A673 (cell line): ENCODE measurements around the gene ATAD3C. TPM values are rescaled to one million over a fixed set of nuclear protein-coding genes. Genes with fewer than 3 reads are reported as not detected.
"Not testable (repeated sequence)": the region's sequence is repeated elsewhere in the genome, so short reads cannot be mapped to it uniquely, and the experiment has no call there.

Experiments
- BruUV-seq: library from RNA; stranded (reverse); fragments of 400-500 nt; replicated peaks from 2 replicates; lab custom pipeline; 2021; lab: Mats Ljungman, UMichigan
- CTCF ChIA-PET: fragments of 300-600 bp; sonication (Branson Sonifier 250); formaldehyde crosslinking; loops from one replicate; lab custom pipeline; 2022; ENCODE audit warnings: antibody characterized with exemption; lab: Charles Lee
- POLR2A ChIA-PET: fragments of 300-600 bp; sonication (Branson Sonifier 250); formaldehyde crosslinking; loops from one replicate; lab custom pipeline; 2022; ENCODE audit warnings: antibody characterized with exemption; ENCODE audit not compliant: low non-redundant PET; lab: Charles Lee
- DNase-seq: peaks from one replicate; pipeline ENCODE4 v3.0.0-alpha.2; 2015; ENCODE audit warnings: low spot score
- H3K27ac ChIP-seq: fragments of 200-600 bp; sonication (generic); 2 replicates; pipeline ENCODE4 v1.5.1; 2016; ENCODE audit warnings: mixed run types, low read depth, mild to moderate bottlenecking, mixed read lengths, antibody characterized with exemption, low read length; ENCODE audit not compliant: poor library complexity, severe bottlenecking
- H3K27me3 ChIP-seq: fragments of 200-600 bp; sonication (generic); replicated peaks from 2 replicates; pipeline ENCODE4 v1.6.1; 2017; ENCODE audit warnings: mixed run types, low read depth, mild to moderate bottlenecking, mixed read lengths, antibody characterized with exemption, low read length; ENCODE audit not compliant: insufficient read depth, poor library complexity
- H3K36me3 ChIP-seq: fragments of 200-600 bp; sonication (generic); 2 replicates; pipeline ENCODE4 v1.6.1; 2016; ENCODE audit warnings: mixed run types, mild to moderate bottlenecking, mixed read lengths, antibody characterized with exemption, low read length; ENCODE audit not compliant: insufficient read depth, poor library complexity, severe bottlenecking
- H3K4me1 ChIP-seq: fragments of 200-600 bp; sonication (generic); 2 replicates; pipeline ENCODE4 v1.6.1; 2017; ENCODE audit warnings: mixed run types, mild to moderate bottlenecking, mixed read lengths, antibody characterized with exemption, low read length; ENCODE audit not compliant: insufficient read depth, poor library complexity, severe bottlenecking
- H3K4me3 ChIP-seq: fragments of 200-600 bp; sonication (generic); 2 replicates; pipeline ENCODE4 v1.5.1; 2016; ENCODE audit warnings: low read depth, mixed run types, mild to moderate bottlenecking, mixed read lengths, low read length; ENCODE audit not compliant: poor library complexity, severe bottlenecking
- H3K9me3 ChIP-seq: fragments of 200-600 bp; sonication (generic); 2 replicates; pipeline ENCODE4 v1.6.1; 2016; ENCODE audit warnings: mixed run types, low read depth, mild to moderate bottlenecking, mixed read lengths, antibody characterized with exemption, low read length; ENCODE audit not compliant: poor library complexity, severe bottlenecking
- CTCF ChIP-seq: fragments of 300-800, 200-600 bp; sonication (generic); conservative IDR thresholded peaks from 2 replicates; pipeline ENCODE4 v1.5.1; 2017; ENCODE audit warnings: low read depth, mild to moderate bottlenecking, antibody characterized with exemption, low read length, moderate library complexity, mixed read lengths
- EZH2 ChIP-seq: fragments of 200-600 bp; sonication (generic); IDR thresholded peaks from 2 replicates; pipeline ENCODE4 v1.6.1; 2017; ENCODE audit warnings: borderline replicate concordance, low read depth, mild to moderate bottlenecking, mixed read lengths, antibody characterized with exemption, low read length; ENCODE audit not compliant: poor library complexity, severe bottlenecking
- intact Hi-C: fragments of 100-400 bp; cut with micrococcal nuclease; formaldehyde crosslinking; loops from one replicate; pipeline ENCODE4 v1.10.0; 2022; ENCODE audit not compliant: unreplicated experiment
- total RNA-seq: library from RNA; stranded (reverse); gene quantifications from 2 replicates; pipeline ENCODE4 v1.2.3, GENCODE V29; 2021

The ATAD3C gene
- total RNA-seq, 1 experiment from 2014 or later: 0.39 TPM

GRCh38 chr1:1427820-1428148 lies 21.7 kb upstream of the ATAD3C start:
- no peaks in the 10 kb centered on the region for H3K4me1 ChIP-seq
- DNase-seq: no peak

GRCh38 chr1:1428174-1428573 lies 21.3 kb upstream of the ATAD3C start:
- Histone ChIP-seq H3K4me3 (no peak overlapping the region), H3K27ac (no peak overlapping the region), H3K9me3 (no peaks in the 10 kb centered on the region), H3K27me3 (no peaks in the 10 kb centered on the region), H3K36me3 (no peaks in the 10 kb centered on the region), H3K4me1 (no peaks in the 10 kb centered on the region)
- DNase-seq: no peak
- ChIA-PET CTCF (no interaction called here), POLR2A (interaction anchor here (0.6 kb wide), 1 partner anchor 481 kb away, joined by 5 read pairs; no protein-coding TSS in a partner anchor)
- BruUV-seq: no TSS peak
- intact Hi-C loops: no loop called here
- TF ChIP-seq EZH2 (no peak), CTCF (no peak)

More at GRCh38 chr1:1427820-1428148, 21.7 kb upstream of the ATAD3C start:
- CTCF ChIA-PET: no interaction called here
- Histone ChIP-seq H3K36me3 (no peaks in the 10 kb centered on the region), H3K27ac (no peak overlapping the region), H3K27me3 (no peaks in the 10 kb centered on the region), H3K9me3 (no peaks in the 10 kb centered on the region), H3K4me3 (peak overlapping the region; percentile 50)
- intact Hi-C loops: no loop called here
- no peak for TF ChIP-seq EZH2
- TF ChIP-seq CTCF: no peak
- no TSS peak for BruUV-seq
- POLR2A ChIA-PET: interaction anchor here (0.6 kb wide), 1 partner anchor 481 kb away, joined by 5 read pairs; no protein-coding TSS in a partner anchor

- H3K4me3 ChIP-seq, H3K9me3 ChIP-seq, DNase-seq, H3K27ac ChIP-seq, CTCF ChIA-PET, intact Hi-C loops, H3K36me3 ChIP-seq, BruUV-seq, H3K27me3 ChIP-seq, H3K4me1 ChIP-seq: not testable (repeated sequence)
- POLR2A ChIA-PET: interaction anchor here (0.7 kb wide), 1 partner anchor 18 kb away, joined by 5 read pairs; no protein-coding TSS in a partner anchor
These were observed 20.5 kb upstream of the ATAD3C start for GRCh38 chr1:1428967-1429366.

DNA sequence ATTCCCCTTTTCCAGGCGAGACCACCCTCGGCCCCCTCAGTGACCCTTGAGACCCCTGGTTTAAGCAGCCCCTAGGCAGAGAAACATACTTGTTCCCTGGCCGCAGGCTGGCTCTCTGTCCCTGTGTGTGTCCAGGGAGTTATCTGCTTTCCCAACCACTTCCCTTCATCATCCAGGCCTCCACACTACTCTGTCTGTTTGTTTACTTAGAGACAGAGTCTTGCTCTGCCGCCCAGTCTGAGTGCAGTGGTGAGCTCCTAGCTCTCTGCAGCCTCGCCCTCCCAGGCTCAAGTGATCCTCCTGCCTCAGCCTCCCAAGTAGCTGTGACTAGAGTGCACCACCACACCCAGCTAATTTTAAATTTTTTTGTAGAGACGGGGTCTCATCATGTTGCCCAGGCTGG lies 19.8 kb upstream of the ATAD3C start:
- Histone ChIP-seq H3K27me3 (no peaks in the 10 kb centered on the region), H3K4me1 (peaks cover 4% of the 10 kb centered on the region), H3K4me3 (no peak overlapping the region), H3K36me3 (no peaks in the 10 kb centered on the region), H3K27ac (no peak overlapping the region), H3K9me3 (no peaks in the 10 kb centered on the region)
- ChIA-PET CTCF (no interaction called here), POLR2A (no interaction called here)
- no peak for DNase-seq
- no TSS peak for BruUV-seq
- TF ChIP-seq CTCF (no peak), EZH2 (no peak)
- intact Hi-C loops: no loop called here
